ENCODE measurements around the gene NPHS2. TPM values are rescaled to one million over a fixed set of nuclear protein-coding genes. Genes with fewer than 3 reads are reported as not detected.

Gene NPHS2
- total and polyA plus RNA-seq, 4 donors = not detected

DNA sequence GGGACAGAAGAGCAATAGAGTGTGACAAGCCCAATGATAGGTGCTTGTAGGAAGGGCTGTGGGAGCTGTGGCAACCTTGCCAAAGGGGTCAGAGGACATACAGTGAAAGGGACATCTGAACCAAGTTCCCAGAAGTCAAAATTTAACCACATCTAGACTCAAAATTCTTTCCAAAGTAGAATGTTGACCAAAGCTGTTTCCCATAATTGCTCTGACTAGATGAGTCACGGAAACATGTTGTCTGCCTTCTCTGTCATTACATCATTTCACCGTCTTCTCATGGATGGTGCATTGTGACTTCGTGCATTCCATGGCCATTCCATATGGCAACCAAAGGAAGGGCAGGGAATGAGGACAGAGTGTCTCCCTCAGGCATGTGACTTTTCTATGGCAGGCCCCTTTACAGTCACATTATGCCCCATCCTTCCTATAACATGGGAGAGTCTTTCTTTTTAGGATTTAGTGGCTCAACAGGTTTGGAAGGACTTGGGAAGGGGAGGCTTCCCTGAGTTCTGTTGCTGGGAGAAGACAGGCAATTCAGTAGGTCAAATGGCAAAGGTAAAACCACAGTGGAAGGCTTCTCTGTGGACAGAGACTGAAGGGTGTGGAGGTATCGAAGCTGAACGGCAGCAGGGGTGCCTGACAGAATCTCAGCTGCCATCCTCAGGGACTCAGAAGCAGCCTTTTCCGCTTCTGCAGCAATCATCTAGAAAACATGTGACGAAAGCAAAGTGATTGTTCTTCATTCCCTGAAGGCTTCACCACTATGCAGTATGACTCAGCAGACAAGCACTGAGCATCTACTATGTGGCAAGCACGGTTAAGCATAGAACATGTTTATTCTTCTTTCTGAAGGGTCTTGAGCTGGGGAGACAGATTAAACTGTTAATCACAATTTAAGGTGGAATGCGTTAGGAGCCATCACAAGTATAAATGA is 24.7 kb downstream of the NPHS2 start:
- ATAC-seq (ENCODE audit: insufficient read depth, low FRiP score) (no peak), DNase-seq (no peak)
- Histone ChIP-seq H3K4me3 (no peak overlapping the region), H3K4me1 (ENCODE audit: control insufficient read depth in 5 of 5, insufficient read depth in 5 of 5, low read length in 5 of 5) (no peaks in the 10 kb centered on the region), H3K9me3 (ENCODE audit: control insufficient read depth in 4 of 4, insufficient read depth in 3 of 4, low read length in 3 of 4) (no peaks in the 10 kb centered on the region), H3K27me3 (ENCODE audit: control insufficient read depth in 3 of 3, insufficient read depth in 3 of 3, low read length in 2 of 3) (no peaks in the 10 kb centered on the region), H3K9ac (ENCODE audit: insufficient read depth in 1 of 2, low read length in 2 of 2) (no peak overlapping the region), H3K36me3 (ENCODE audit: control insufficient read depth in 4 of 4, insufficient read depth in 4 of 4, low read length in 4 of 4) (no peaks in the 10 kb centered on the region), H3K27ac (ENCODE audit: low read depth in 1 of 2, low read length in 1 of 2) (no peak overlapping the region)
- no peak for TF ChIP-seq CTCF (IDR thresholded peaks at IDR 0.05; ENCODE audit: control extremely low read depth, extremely low read depth)
- 57 to 61% methylated on average over 9 of the region's 9 CpGs for WGBS, 2 donors

DNA sequence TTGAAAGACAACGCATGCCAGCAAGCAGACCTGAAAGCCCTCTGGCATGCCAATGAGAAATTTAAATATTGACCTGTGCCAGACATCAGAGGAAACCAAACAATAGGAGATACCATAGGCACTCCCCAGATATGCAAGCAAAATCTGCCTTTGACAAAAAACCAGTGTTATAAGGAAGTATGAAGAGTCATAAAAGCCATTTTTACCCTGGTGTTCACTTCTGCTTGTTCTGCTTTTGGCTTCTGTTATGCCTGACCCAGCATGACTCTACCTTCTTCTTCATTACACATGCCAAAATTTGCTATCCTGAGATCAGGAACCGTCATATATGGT is 26.4 kb downstream of the NPHS2 start:
- peaks cover 0 to 4% (median 0%) of the 10 kb centered on the region in 5 donors for H3K4me1 ChIP-seq (ENCODE audit: control insufficient read depth in 5 of 5, insufficient read depth in 5 of 5, low read length in 5 of 5)

DNA sequence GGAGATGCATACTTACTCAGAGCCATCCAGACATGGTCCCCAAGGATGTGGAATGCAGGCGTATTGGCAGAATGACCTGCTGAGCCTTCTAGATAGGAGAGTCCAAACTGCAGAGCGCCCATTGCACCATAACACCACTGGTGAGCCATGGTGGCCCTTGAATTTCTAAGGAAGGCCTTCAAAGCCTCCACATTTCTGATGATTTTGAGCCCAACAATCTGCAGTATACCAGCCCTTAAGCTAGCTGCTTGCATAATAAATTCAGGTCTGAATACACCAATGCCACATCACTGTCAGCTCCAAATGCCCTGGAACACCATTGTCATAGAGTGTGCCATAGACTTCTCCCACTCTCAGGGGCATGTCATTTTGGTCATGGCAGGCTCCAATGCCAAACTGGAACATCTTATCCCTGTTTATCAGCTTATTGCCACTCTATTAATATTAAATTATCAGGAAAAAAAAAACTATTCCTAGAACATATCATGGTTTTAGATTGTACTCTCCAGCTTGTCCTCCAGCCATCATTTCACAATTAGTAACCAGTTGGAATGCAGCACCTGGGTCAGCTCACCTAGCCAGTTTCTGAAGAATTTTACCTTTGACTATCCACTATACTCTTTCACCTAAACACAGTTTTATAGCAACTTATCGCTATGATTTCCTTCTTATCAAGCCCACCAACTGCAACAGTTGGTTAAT is 26.9 kb downstream of the NPHS2 start:
- peak in 1 of 3 donors; percentile 7 for DNase-seq
- H3K4me1 ChIP-seq (ENCODE audit: control insufficient read depth in 5 of 5, insufficient read depth in 5 of 5, low read length in 5 of 5) = peaks cover 0 to 4% (median 0%) of the 10 kb centered on the region in 5 donors
- no peak for ATAC-seq (ENCODE audit: insufficient read depth, low FRiP score)
- no peak overlapping the region for H3K9ac ChIP-seq (ENCODE audit: insufficient read depth in 1 of 2, low read length in 2 of 2)
- H3K4me3 ChIP-seq = no peak overlapping the region
- TF ChIP-seq CTCF (IDR thresholded peaks at IDR 0.05; ENCODE audit: control extremely low read depth, extremely low read depth) = no peak
- H3K9me3 ChIP-seq (ENCODE audit: control insufficient read depth in 4 of 4, insufficient read depth in 3 of 4, low read length in 3 of 4) = no peaks in the 10 kb centered on the region
- 55 to 69% methylated on average over 3 of the region's 3 CpGs for WGBS, 2 donors
- H3K36me3 ChIP-seq (ENCODE audit: control insufficient read depth in 4 of 4, insufficient read depth in 4 of 4, low read length in 4 of 4) = no peaks in the 10 kb centered on the region
- no peak overlapping the region for H3K27ac ChIP-seq (ENCODE audit: low read depth in 1 of 2, low read length in 1 of 2)
- no peaks in the 10 kb centered on the region for H3K27me3 ChIP-seq (ENCODE audit: control insufficient read depth in 3 of 3, insufficient read depth in 3 of 3, low read length in 2 of 3)

More for the DNA sequence above, 26.4 kb downstream of the NPHS2 start:
- Histone ChIP-seq H3K27ac (ENCODE audit: low read depth in 1 of 2, low read length in 1 of 2) (no peak overlapping the region), H3K36me3 (ENCODE audit: control insufficient read depth in 4 of 4, insufficient read depth in 4 of 4, low read length in 4 of 4) (no peaks in the 10 kb centered on the region), H3K27me3 (ENCODE audit: control insufficient read depth in 3 of 3, insufficient read depth in 3 of 3, low read length in 2 of 3) (no peaks in the 10 kb centered on the region), H3K9ac (ENCODE audit: insufficient read depth in 1 of 2, low read length in 2 of 2) (no peak overlapping the region), H3K4me3 (no peak overlapping the region), H3K9me3 (ENCODE audit: control insufficient read depth in 4 of 4, insufficient read depth in 3 of 4, low read length in 3 of 4) (no peaks in the 10 kb centered on the region)
- TF ChIP-seq CTCF (IDR thresholded peaks at IDR 0.05; ENCODE audit: control extremely low read depth, extremely low read depth) = no peak
- 78 to 86% methylated on average over 2 of the region's 2 CpGs for WGBS, 2 donors
- DNase-seq (no peak), ATAC-seq (ENCODE audit: insufficient read depth, low FRiP score) (no peak)
